HG03575 (cell line): Measurements from ENCODE around the gene HIVEP3.

Source experiments
- ATAC-seq: cut with Tn5 transposase; IDR thresholded peaks from one replicate; pipeline ENCODE4 v1.9.1; 2021; ENCODE audit not compliant: unreplicated experiment, insufficient number of reproducible peaks, low FRiP score; ENCODE audit errors: extremely low read depth

Gene HIVEP3

GRCh38 chr1:41473738-41474362, 444.9 kb downstream of the HIVEP3 start:
- no peak for ATAC-seq

GRCh38 chr1:41471658-41472057, 447.1 kb downstream of the HIVEP3 start:
- no peak for ATAC-seq

- no peak for ATAC-seq
Measured at GRCh38 chr1:41469706-41470105, 449.0 kb downstream of the HIVEP3 start.

- no peak for ATAC-seq
Measured at GRCh38 chr1:41468122-41468762, 450.5 kb downstream of the HIVEP3 start.

- ATAC-seq: no peak
Measured at GRCh38 chr1:41467673-41468072, 451.0 kb downstream of the HIVEP3 start.

GRCh38 chr1:41466146-41466545, 452.6 kb downstream of the HIVEP3 start:
- no peak for ATAC-seq

- ATAC-seq: no peak
Measured at GRCh38 chr1:41465741-41466140, 453.0 kb downstream of the HIVEP3 start.

GRCh38 chr1:41464885-41465284, 453.8 kb downstream of the HIVEP3 start:
- ATAC-seq: no peak

- ATAC-seq: no peak
Measured at GRCh38 chr1:41463516-41463915, 455.2 kb downstream of the HIVEP3 start.

- ATAC-seq: no peak
Measured at GRCh38 chr1:41462680-41463004, 456.1 kb downstream of the HIVEP3 start.

- no peak for ATAC-seq
Measured at GRCh38 chr1:41461790-41462679, 456.7 kb downstream of the HIVEP3 start.

GRCh38 chr1:41456847-41457540, 461.7 kb downstream of the HIVEP3 start:
- ATAC-seq: no peak
